Right cardiac atrium (tissue), 5 donors: ENCODE measurements around the gene GAMT. TPM values are rescaled to one million over a fixed set of nuclear protein-coding genes. Genes with fewer than 3 reads are reported as not detected.

Experiments
- ATAC-seq, 2 donors: fragments of 200-7000 bp; cut with Tn5 transposase; one replicate each; pipeline versions ENCODE4 v1.8.0 to v1.9.1; 2020; ENCODE audit warnings: moderate library complexity in 2 of 2, mild to moderate bottlenecking in 1 of 2
- DNase-seq, 3 donors: peaks; one replicate each; pipeline ENCODE4 v3.0.0-alpha.2; 2020
- H3K27ac ChIP-seq: one replicate; pipeline ENCODE4 v1.5.1; 2013; ENCODE audit warnings: mild to moderate bottlenecking, low read length, control low read depth, moderate library complexity
- H3K27me3 ChIP-seq: one replicate; pipeline ENCODE4 v1.6.1; 2013; ENCODE audit not compliant: control insufficient read depth, insufficient read depth
- H3K4me1 ChIP-seq: one replicate; pipeline ENCODE4 v1.6.1; 2013; ENCODE audit warnings: low read length; ENCODE audit not compliant: control insufficient read depth, insufficient read depth
- H3K4me3 ChIP-seq: one replicate; pipeline ENCODE4 v1.5.1; 2013; ENCODE audit warnings: low read length, control low read depth
- H3K9me3 ChIP-seq: one replicate; pipeline ENCODE4 v1.6.1; 2013; ENCODE audit warnings: low read length; ENCODE audit not compliant: control insufficient read depth
- WGBS: extraction: QIAGEN DNeasy Blood & Tissue Kit; methylation state at CpG from one replicate; pipeline ENCODE4 v1.1.7; 2013; 5-methylcytosine and 5-hydroxymethylcytosine counted together
- intact Hi-C, 4 donors: fragments of 100-400 bp; cut with DNase I; formaldehyde crosslinking; loops; one replicate each; pipeline versions ENCODE4 v1.11.0 to v1.14.0; 2022 to 2023
- polyA plus RNA-seq: library from polyadenylated mRNA; stranded (reverse); fragments of 200-250 nt; gene quantifications from one replicate; pipeline ENCODE4 v1.2.3, GENCODE V29; 2013
- total RNA-seq, 4 donors: library from RNA; stranded (reverse); fragmentation: NEBNext Ultra II Directional; extraction: Animal tissue kit (Norgen Biotek cat#: 25700); gene quantifications; one replicate each; pipeline ENCODE4 v1.2.1, GENCODE V29; 2021
- donor health status: healthy with polysubstance abuse.
- donor health status: DM: no; HTN: yes; CAD: no.
- donor health status: DM: no; HTN: no; CAD: no.
- donor health status: DM: no; HTN: yes; CAD: no; lungs with severe emphysema.
- donor health status: DM: yes; HTN: yes; CAD: no.

Gene GAMT
- total and polyA plus RNA-seq, 5 donors: 49.2 to 124 (median 69.2) TPM

- DNase-seq (no peak), ATAC-seq (no peak)
- no peak overlapping the region for H3K4me3 ChIP-seq
- no peaks in the 10 kb centered on the region for H3K4me1 ChIP-seq
- H3K27ac ChIP-seq: no peak overlapping the region
- 83% methylated on average over 17 of the region's 17 CpGs for WGBS
- intact Hi-C loops: no loop called here
- no peaks in the 10 kb centered on the region for H3K9me3 ChIP-seq
- no peaks in the 10 kb centered on the region for H3K27me3 ChIP-seq
Measured at GRCh38 chr19:1388637-1389026, 12.7 kb downstream of the GAMT start.

DNA sequence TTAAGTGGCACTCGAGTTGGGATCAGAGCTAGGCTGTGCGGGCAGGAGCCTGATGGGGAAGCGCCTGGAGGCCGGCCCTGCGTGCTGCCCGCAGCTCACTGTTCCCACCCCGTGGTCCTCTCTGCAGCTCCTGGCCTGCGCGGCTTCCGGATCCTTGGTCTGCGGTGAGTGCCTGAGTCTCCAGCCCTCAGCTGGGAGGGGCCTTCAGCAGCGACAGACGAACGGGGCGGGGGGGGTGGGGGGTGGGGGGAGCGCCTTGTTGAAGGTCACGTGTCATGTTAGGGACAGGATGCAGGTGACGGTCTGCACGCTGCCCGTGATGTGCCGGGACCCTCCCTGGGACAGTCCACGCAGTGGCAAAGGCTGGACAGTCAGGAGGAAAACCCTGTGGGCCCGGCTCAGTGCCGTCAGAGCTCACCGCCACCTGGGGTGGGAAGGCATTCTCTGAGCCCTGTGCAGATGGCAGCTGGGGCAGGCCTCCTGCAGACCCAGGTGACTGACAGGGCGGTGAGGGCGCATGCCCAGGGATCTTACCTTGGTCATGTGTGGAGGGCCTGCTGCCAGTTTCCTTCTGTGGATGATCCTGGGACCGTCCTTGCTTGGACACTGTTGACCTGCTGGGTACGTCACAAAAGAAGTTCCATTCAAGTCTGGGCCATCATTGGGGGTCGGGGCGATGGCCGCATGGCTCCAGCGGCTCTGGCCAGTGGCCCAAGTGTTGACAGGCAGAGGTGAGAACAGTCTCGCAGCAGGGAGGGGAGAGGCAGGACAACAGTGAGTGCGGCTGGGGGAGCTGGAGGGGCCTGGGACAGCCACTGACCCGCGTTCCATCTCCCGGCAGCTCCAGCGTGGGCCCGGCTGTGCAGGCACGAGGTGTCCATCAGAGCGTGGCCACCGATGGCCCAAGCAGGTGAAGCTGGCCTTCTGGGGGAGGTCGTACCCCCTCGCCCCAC, 13.4 kb downstream of the GAMT start:
- WGBS: 71% methylated on average over 45 of the region's 45 CpGs
- intact Hi-C loops: no loop called here

DNA sequence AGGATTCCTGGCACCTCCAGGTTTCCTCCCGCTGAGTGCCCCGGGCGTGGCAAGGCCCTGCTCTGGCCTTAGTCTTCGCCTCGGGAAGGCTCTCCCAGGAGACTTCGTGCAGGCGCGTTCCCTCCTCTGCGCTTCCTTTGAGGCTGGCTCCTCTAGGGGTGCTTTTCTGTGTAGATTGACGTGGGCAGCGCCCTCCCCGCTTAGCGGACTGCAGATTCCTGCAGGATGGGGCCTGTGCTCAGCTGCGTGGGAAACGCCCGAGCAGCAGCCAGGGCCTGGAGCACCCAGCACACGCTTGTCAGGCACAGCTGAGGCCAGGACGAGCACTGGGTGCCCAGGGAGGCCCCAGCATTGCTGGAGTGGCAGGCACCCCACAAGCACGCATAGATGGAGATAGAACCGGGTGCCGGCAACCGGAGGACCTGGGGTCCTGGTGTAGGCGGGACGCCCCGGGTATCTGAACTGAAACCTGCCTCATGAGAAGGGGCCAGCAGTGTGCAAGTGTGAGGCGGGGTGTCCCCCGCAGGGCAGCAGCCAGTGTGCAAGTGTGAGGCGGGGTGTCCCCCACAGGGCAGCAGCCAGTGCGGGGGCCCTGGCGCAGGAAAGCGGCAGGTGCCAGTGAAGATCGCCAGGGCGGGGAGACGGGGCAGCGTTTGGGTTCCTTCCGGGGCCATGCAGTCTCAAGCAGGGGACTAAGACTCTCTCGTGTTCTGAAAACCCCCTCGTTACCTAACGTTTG, 14.2 kb downstream of the GAMT start:
- H3K4me1 ChIP-seq: no peaks in the 10 kb centered on the region
- no peak overlapping the region for H3K4me3 ChIP-seq
- H3K27me3 ChIP-seq: no peaks in the 10 kb centered on the region
- 87% methylated on average over 39 of the region's 39 CpGs for WGBS
- H3K27ac ChIP-seq: no peak overlapping the region
- DNase-seq (no peak), ATAC-seq (no peak)
- intact Hi-C loops: no loop called here
- H3K9me3 ChIP-seq: no peaks in the 10 kb centered on the region

More for the DNA sequence above, 13.4 kb downstream of the GAMT start:
- Histone ChIP-seq H3K9me3 (no peaks in the 10 kb centered on the region), H3K27me3 (no peaks in the 10 kb centered on the region), H3K4me1 (no peaks in the 10 kb centered on the region), H3K4me3 (no peak overlapping the region), H3K27ac (no peak overlapping the region)
- DNase-seq (peak in 2 of 3 donors; percentile 49 to 73), ATAC-seq (peak; percentile 10 to 12)

GRCh38 chr19:1385816-1386215, 15.5 kb downstream of the GAMT start:
- no peak for ATAC-seq
- H3K4me1 ChIP-seq: no peaks in the 10 kb centered on the region

GRCh38 chr19:1384478-1385110, 16.7 kb downstream of the GAMT start:
- H3K4me1 ChIP-seq: no peaks in the 10 kb centered on the region
- intact Hi-C loops: loop anchor here in 1 of 4 donors (5.0 kb wide), 1 partner anchor 102 kb away; no protein-coding TSS in a partner anchor
- H3K9me3 ChIP-seq: no peaks in the 10 kb centered on the region
- 31% methylated on average over 17 of the region's 17 CpGs for WGBS
- peak overlapping the region; percentile 77 for H3K27ac ChIP-seq
- H3K4me3 ChIP-seq: peak overlapping the region; percentile 49
- no peak for ATAC-seq
- H3K27me3 ChIP-seq: no peaks in the 10 kb centered on the region
- no peak for DNase-seq

More at GRCh38 chr19:1385816-1386215, 15.5 kb downstream of the GAMT start:
- Histone ChIP-seq H3K9me3 (no peaks in the 10 kb centered on the region), H3K27ac (no peak overlapping the region), H3K4me3 (no peak overlapping the region), H3K27me3 (no peaks in the 10 kb centered on the region)
- DNase-seq: no peak
- intact Hi-C loops: no loop called here
- WGBS: 84% methylated on average over 3 of the region's 3 CpGs

- DNase-seq: no peak
- Histone ChIP-seq H3K27ac (peak overlapping the region; percentile 77), H3K27me3 (no peaks in the 10 kb centered on the region), H3K9me3 (no peaks in the 10 kb centered on the region), H3K4me1 (no peaks in the 10 kb centered on the region), H3K4me3 (peak overlapping the region; percentile 49)
- under 1% methylated on average over 23 of the region's 23 CpGs for WGBS
- peak; percentile 3 to 17 for ATAC-seq
- intact Hi-C loops: loop anchor here in 1 of 4 donors (5.0 kb wide), 1 partner anchor 102 kb away; no protein-coding TSS in a partner anchor
Measured at GRCh38 chr19:1384085-1384462, 17.3 kb downstream of the GAMT start.

GRCh38 chr19:1383312-1384084, 17.8 kb downstream of the GAMT start, which contains the start of gene NDUFS7:
Gene NDUFS7 (plus strand): TSS chr19:1383907. CDS start chr19:1383927, 20 bp downstream.
- Histone ChIP-seq H3K4me3 (peak within 1 kb of the TSS; percentile 49), H3K27me3 (no peaks in the 10 kb centered on the region), H3K9me3 (no peaks in the 10 kb centered on the region), H3K4me1 (no peaks in the 10 kb centered on the region), H3K27ac (peak within 1 kb of the TSS; percentile 77)
- intact Hi-C loops: loop anchor here in 1 of 4 donors (5.0 kb wide), 1 partner anchor 101 kb away; no protein-coding TSS in a partner anchor
- WGBS: under 1% methylated on average over 90 of the region's 90 CpGs
- ATAC-seq (peak; percentile 87 to 88), DNase-seq (peak; percentile 90 to 95 (median 95))

- DNase-seq (no peak), ATAC-seq (no peak)
- intact Hi-C loops: loop anchor here in 1 of 4 donors (5.0 kb wide), 1 partner anchor 101 kb away; no protein-coding TSS in a partner anchor
- H3K27ac ChIP-seq: no peak overlapping the region
- 16% methylated on average over 9 of the region's 9 CpGs for WGBS
- no peak overlapping the region for H3K4me3 ChIP-seq
- no peaks in the 10 kb centered on the region for H3K4me1 ChIP-seq
- no peaks in the 10 kb centered on the region for H3K9me3 ChIP-seq
- no peaks in the 10 kb centered on the region for H3K27me3 ChIP-seq
Measured at GRCh38 chr19:1383017-1383311, 18.4 kb downstream of the GAMT start.

DNA sequence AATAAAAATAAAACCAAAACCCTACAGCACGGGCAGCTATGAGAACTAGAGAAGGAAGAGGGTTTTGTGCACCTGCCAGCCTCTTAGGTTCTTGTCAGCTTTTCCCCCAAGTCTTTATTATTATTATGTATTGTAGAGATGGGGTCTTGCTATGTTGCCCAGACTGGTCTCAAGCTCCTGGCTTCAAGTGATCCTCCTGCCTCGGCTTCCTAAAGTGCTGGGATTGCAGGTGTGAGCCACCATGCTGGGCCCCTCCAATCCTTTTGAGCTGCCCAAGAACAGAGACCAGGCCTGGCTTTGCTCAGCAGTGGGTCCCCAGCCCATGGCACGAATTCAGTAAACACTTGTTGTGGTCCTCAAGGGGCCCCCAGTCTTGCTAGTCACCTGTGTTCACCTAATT, 19.1 kb downstream of the GAMT start:
- H3K4me1 ChIP-seq: no peaks in the 10 kb centered on the region
- H3K27ac ChIP-seq: no peak overlapping the region
- no peak overlapping the region for H3K4me3 ChIP-seq
- intact Hi-C loops: loop anchor here in 1 of 4 donors (5.0 kb wide), 1 partner anchor 100 kb away; no protein-coding TSS in a partner anchor
- H3K27me3 ChIP-seq: no peaks in the 10 kb centered on the region
- ATAC-seq (no peak), DNase-seq (no peak)
- H3K9me3 ChIP-seq: no peaks in the 10 kb centered on the region
- 78% methylated on average over 3 of the region's 3 CpGs for WGBS

DNA sequence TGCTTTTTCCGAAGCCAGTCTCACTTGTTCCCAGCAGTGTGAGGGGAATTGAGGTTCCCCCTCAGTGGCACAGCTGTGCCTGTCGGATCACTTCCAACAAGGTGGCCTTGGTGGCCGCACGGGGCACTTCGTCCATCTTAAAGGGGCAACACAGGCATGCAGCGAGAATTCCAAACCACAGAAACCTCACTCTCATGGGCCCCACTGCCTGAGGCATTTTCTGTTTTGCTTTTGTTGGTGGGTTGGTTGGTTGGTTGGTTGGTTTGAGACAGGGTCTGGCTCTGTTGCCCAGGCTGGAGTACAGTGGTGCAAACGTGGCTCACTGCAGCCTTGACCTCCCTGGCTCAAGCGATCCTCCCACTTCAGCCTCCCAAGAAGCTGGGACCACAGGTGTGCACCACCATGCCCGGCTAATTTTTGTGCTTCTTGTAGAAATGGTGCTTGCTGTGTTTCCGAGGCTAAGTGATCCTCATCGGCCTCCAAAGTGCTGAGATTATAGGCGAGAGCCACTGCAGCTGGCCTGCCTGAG, 21.3 kb downstream of the GAMT start:
- Histone ChIP-seq H3K4me1 (no peaks in the 10 kb centered on the region), H3K27ac (no peak overlapping the region), H3K27me3 (no peaks in the 10 kb centered on the region), H3K4me3 (no peak overlapping the region), H3K9me3 (no peaks in the 10 kb centered on the region)
- intact Hi-C loops: loop anchor here in 2 of 4 donors (5.0 to 10.0 kb wide), 2 partner anchors 95 to 98 kb away; partner anchors contain the start of gene EFNA2 (in 1 of the 2)
- 79% methylated on average over 12 of the region's 12 CpGs for WGBS
- DNase-seq: peak in 2 of 3 donors; percentile 32 to 40
- no peak for ATAC-seq
